Thymus (tissue), 11 donors: ENCODE data around the gene THSD4. TPM values are rescaled to one million over a fixed set of nuclear protein-coding genes. Genes with fewer than 3 reads are reported as not detected.

Experiments
- DNase-seq, 9 donors: peaks; one replicate each; pipeline ENCODE4 v3.0.0-alpha.2; 2013; ENCODE audit warnings: low spot score in 9 of 9, low read depth in 6 of 9, missing footprints in 1 of 9
- H3K27ac ChIP-seq, 2 donors: one replicate each; pipeline ENCODE4 v1.5.1; 2013; ENCODE audit warnings: control low read depth in 1 of 2, low read depth in 1 of 2, low read length in 1 of 2, mild to moderate bottlenecking in 1 of 2, moderate library complexity in 1 of 2
- H3K27me3 ChIP-seq, 2 donors: one replicate each; pipeline ENCODE4 v1.5.1; 2013; ENCODE audit warnings: low read length in 1 of 2; ENCODE audit not compliant: control insufficient read depth in 2 of 2, insufficient read depth in 1 of 2
- H3K36me3 ChIP-seq, 2 donors: one replicate each; pipeline ENCODE4 v1.5.1; 2013; ENCODE audit warnings: low read length in 1 of 2, mild to moderate bottlenecking in 1 of 2, moderate library complexity in 1 of 2; ENCODE audit not compliant: control insufficient read depth in 2 of 2, insufficient read depth in 2 of 2
- H3K4me1 ChIP-seq, 2 donors: one replicate each; pipeline ENCODE4 v1.5.1; 2013; ENCODE audit warnings: low read length in 2 of 2; ENCODE audit not compliant: control insufficient read depth in 2 of 2, insufficient read depth in 2 of 2
- H3K4me3 ChIP-seq, 2 donors: one replicate each; pipeline ENCODE4 v1.5.1; 2013; ENCODE audit warnings: low read length in 2 of 2, control low read depth in 1 of 2, mild to moderate bottlenecking in 1 of 2
- H3K9me3 ChIP-seq, 2 donors: one replicate each; pipeline ENCODE4 v1.5.1; 2013; ENCODE audit warnings: low read length in 1 of 2, mild to moderate bottlenecking in 1 of 2; ENCODE audit not compliant: control insufficient read depth in 2 of 2, insufficient read depth in 1 of 2
- WGBS: extraction: QIAGEN DNeasy Blood & Tissue Kit; methylation state at CpG from one replicate; pipeline ENCODE4 v1.1.7; 2013; 5-methylcytosine and 5-hydroxymethylcytosine counted together
- polyA plus RNA-seq: library from polyadenylated mRNA; stranded (reverse); fragments of 200-250 nt; gene quantifications from one replicate; pipeline ENCODE4 v1.2.3, GENCODE V29; 2013
- total RNA-seq: library from RNA; stranded (reverse); fragments of 120-200 nt; gene quantifications from one replicate; pipeline ENCODE4 v1.2.4, GENCODE V29; 2013
- donor health status: healthy.

The THSD4 gene
- total and polyA plus RNA-seq, 2 donors, result 1.7 to 2.2 TPM

GRCh38 chr15:71739355-71739754 is 624.1 kb downstream of the THSD4 start:
- Histone ChIP-seq H3K27me3 (no peaks in the 10 kb centered on the region), H3K27ac (no peak overlapping the region), H3K4me1 (no peaks in the 10 kb centered on the region), H3K9me3 (no peaks in the 10 kb centered on the region), H3K36me3 (no peaks in the 10 kb centered on the region), H3K4me3 (no peak overlapping the region)
- no peak for DNase-seq
- 69% methylated on average over 1 of the region's 1 CpG for WGBS

GRCh38 chr15:71742964-71743363 is 627.7 kb downstream of the THSD4 start:
- no peaks in the 10 kb centered on the region for H3K9me3 ChIP-seq
- DNase-seq, result no peak
- H3K36me3 ChIP-seq, result no peaks in the 10 kb centered on the region
- WGBS, result 96% methylated on average over 5 of the region's 5 CpGs
- H3K4me3 ChIP-seq, result no peak overlapping the region
- no peaks in the 10 kb centered on the region for H3K4me1 ChIP-seq
- no peak overlapping the region for H3K27ac ChIP-seq
- no peaks in the 10 kb centered on the region for H3K27me3 ChIP-seq

GRCh38 chr15:71743861-71744382 is 628.7 kb downstream of the THSD4 start:
- Histone ChIP-seq H3K4me1 (no peaks in the 10 kb centered on the region), H3K36me3 (no peaks in the 10 kb centered on the region), H3K27me3 (no peaks in the 10 kb centered on the region), H3K4me3 (no peak overlapping the region), H3K27ac (no peak overlapping the region), H3K9me3 (no peaks in the 10 kb centered on the region)
- peak in 6 of 9 donors; percentile 21 to 59 (median 37) for DNase-seq
- 25% methylated on average over 6 of the region's 6 CpGs for WGBS

- 94% methylated on average over 17 of the region's 17 CpGs for WGBS
- no peak overlapping the region for H3K27ac ChIP-seq
- no peaks in the 10 kb centered on the region for H3K36me3 ChIP-seq
- DNase-seq, result peak in 1 of 9 donors; percentile 6
- no peak overlapping the region for H3K4me3 ChIP-seq
- no peaks in the 10 kb centered on the region for H3K27me3 ChIP-seq
- H3K4me1 ChIP-seq, result no peaks in the 10 kb centered on the region
- no peaks in the 10 kb centered on the region for H3K9me3 ChIP-seq
Measured at GRCh38 chr15:71746719-71747118, 631.4 kb downstream of the THSD4 start.

GRCh38 chr15:71747128-71748083 is 632.1 kb downstream of the THSD4 start:
- Histone ChIP-seq H3K9me3 (no peaks in the 10 kb centered on the region), H3K27ac (no peak overlapping the region), H3K36me3 (no peaks in the 10 kb centered on the region), H3K4me3 (no peak overlapping the region), H3K27me3 (no peaks in the 10 kb centered on the region), H3K4me1 (no peaks in the 10 kb centered on the region)
- no peak for DNase-seq
- 86% methylated on average over 12 of the region's 12 CpGs for WGBS

- DNase-seq, result no peak
- Histone ChIP-seq H3K27me3 (no peaks in the 10 kb centered on the region), H3K36me3 (no peaks in the 10 kb centered on the region), H3K4me3 (no peak overlapping the region), H3K27ac (no peak overlapping the region), H3K4me1 (no peaks in the 10 kb centered on the region), H3K9me3 (no peaks in the 10 kb centered on the region)
- 92% methylated on average over 16 of the region's 16 CpGs for WGBS
Measured at GRCh38 chr15:71748293-71748718, 633.0 kb downstream of the THSD4 start.

GRCh38 chr15:71749500-71749899 is 634.2 kb downstream of the THSD4 start:
- H3K27ac ChIP-seq, result no peak overlapping the region
- no peaks in the 10 kb centered on the region for H3K27me3 ChIP-seq
- DNase-seq, result no peak
- H3K4me3 ChIP-seq, result no peak overlapping the region
- 97% methylated on average over 14 of the region's 14 CpGs for WGBS
- no peaks in the 10 kb centered on the region for H3K4me1 ChIP-seq
- no peaks in the 10 kb centered on the region for H3K36me3 ChIP-seq
- no peaks in the 10 kb centered on the region for H3K9me3 ChIP-seq

GRCh38 chr15:71752128-71752527 is 636.9 kb downstream of the THSD4 start:
- DNase-seq, result no peak
- Histone ChIP-seq H3K27me3 (no peaks in the 10 kb centered on the region), H3K27ac (no peak overlapping the region)

GRCh38 chr15:71752604-71753289 is 637.5 kb downstream of the THSD4 start:
- Histone ChIP-seq H3K36me3 (no peaks in the 10 kb centered on the region), H3K4me1 (no peaks in the 10 kb centered on the region), H3K27ac (no peak overlapping the region), H3K9me3 (no peaks in the 10 kb centered on the region), H3K27me3 (peaks cover 0 to 2% of the 10 kb centered on the region in 2 donors), H3K4me3 (no peak overlapping the region)
- 50% methylated on average over 11 of the region's 11 CpGs for WGBS
- no peak for DNase-seq

More at GRCh38 chr15:71752128-71752527, 636.9 kb downstream of the THSD4 start:
- Histone ChIP-seq H3K4me3 (no peak overlapping the region), H3K36me3 (no peaks in the 10 kb centered on the region), H3K9me3 (no peaks in the 10 kb centered on the region), H3K4me1 (no peaks in the 10 kb centered on the region)
- 65% methylated on average over 4 of the region's 4 CpGs for WGBS
